ENCODE data around the gene CRACDL. TPM values are rescaled to one million over a fixed set of nuclear protein-coding genes. Genes with fewer than 3 reads are reported as not detected.

Gene CRACDL
- total and polyA plus RNA-seq, 2 experiments from 2014 or later, result 0.06 to 0.32 TPM

GRCh38 chr2:98857001-98857400, 79.0 kb downstream of the CRACDL start:
- no peak for DNase-seq (ENCODE audit: low read depth in 1 of 2, low spot score in 1 of 2)
- Histone ChIP-seq H3K4me3 (no peak overlapping the region), H3K9me3 (ENCODE audit: low read depth) (no peaks in the 10 kb centered on the region), H3K36me3 (no peaks in the 10 kb centered on the region), H3K27me3 (no peaks in the 10 kb centered on the region), H3K4me1 (ENCODE audit: low read depth) (no peaks in the 10 kb centered on the region), H3K27ac (no peak overlapping the region)
- no peak for TF ChIP-seq CTCF (IDR thresholded peaks at IDR 0.05; ENCODE audit: low read depth, low read length)

GRCh38 chr2:98854682-98855081, 81.3 kb downstream of the CRACDL start:
- DNase-seq (ENCODE audit: low read depth in 1 of 2, low spot score in 1 of 2), result no peak
- H3K4me3 ChIP-seq, result no peak overlapping the region
- H3K4me1 ChIP-seq (ENCODE audit: low read depth), result no peaks in the 10 kb centered on the region
- no peak for TF ChIP-seq CTCF (IDR thresholded peaks at IDR 0.05; ENCODE audit: low read depth, low read length)
- H3K9me3 ChIP-seq (ENCODE audit: low read depth), result no peaks in the 10 kb centered on the region
- H3K27ac ChIP-seq, result no peak overlapping the region
- no peaks in the 10 kb centered on the region for H3K36me3 ChIP-seq
- no peaks in the 10 kb centered on the region for H3K27me3 ChIP-seq

- Histone ChIP-seq H3K27ac (no peak overlapping the region), H3K27me3 (no peaks in the 10 kb centered on the region), H3K4me3 (no peak overlapping the region), H3K36me3 (no peaks in the 10 kb centered on the region), H3K9me3 (ENCODE audit: low read depth) (no peaks in the 10 kb centered on the region), H3K4me1 (ENCODE audit: low read depth) (no peaks in the 10 kb centered on the region)
- TF ChIP-seq CTCF (IDR thresholded peaks at IDR 0.05; ENCODE audit: low read depth, low read length), result no peak
- no peak for DNase-seq (ENCODE audit: low read depth in 1 of 2, low spot score in 1 of 2)
Measured at GRCh38 chr2:98852932-98853331, 83.1 kb downstream of the CRACDL start.

GRCh38 chr2:98850074-98850473, 86.0 kb downstream of the CRACDL start:
- Histone ChIP-seq H3K27me3 (no peaks in the 10 kb centered on the region), H3K36me3 (no peaks in the 10 kb centered on the region), H3K4me3 (no peak overlapping the region), H3K4me1 (ENCODE audit: low read depth) (no peaks in the 10 kb centered on the region), H3K9me3 (ENCODE audit: low read depth) (no peaks in the 10 kb centered on the region), H3K27ac (no peak overlapping the region)
- DNase-seq (ENCODE audit: low read depth in 1 of 2, low spot score in 1 of 2), result no peak
- TF ChIP-seq CTCF (IDR thresholded peaks at IDR 0.05; ENCODE audit: low read depth, low read length), result no peak

- no peak for TF ChIP-seq CTCF (IDR thresholded peaks at IDR 0.05; ENCODE audit: low read depth, low read length)
- no peak overlapping the region for H3K27ac ChIP-seq
- H3K36me3 ChIP-seq, result no peaks in the 10 kb centered on the region
Measured at GRCh38 chr2:98849113-98849512, 86.9 kb downstream of the CRACDL start.

GRCh38 chr2:98847853-98848252, 88.2 kb downstream of the CRACDL start:
- no peaks in the 10 kb centered on the region for H3K9me3 ChIP-seq (ENCODE audit: low read depth)
- H3K4me3 ChIP-seq, result no peak overlapping the region
- H3K27me3 ChIP-seq, result no peaks in the 10 kb centered on the region
- no peak overlapping the region for H3K27ac ChIP-seq
- no peak for TF ChIP-seq CTCF (IDR thresholded peaks at IDR 0.05; ENCODE audit: low read depth, low read length)
- no peaks in the 10 kb centered on the region for H3K36me3 ChIP-seq
- DNase-seq (ENCODE audit: low read depth in 1 of 2, low spot score in 1 of 2), result peak in 1 of 2 donors; percentile 30
- no peaks in the 10 kb centered on the region for H3K4me1 ChIP-seq (ENCODE audit: low read depth)

More at GRCh38 chr2:98849113-98849512, 86.9 kb downstream of the CRACDL start:
- H3K9me3 ChIP-seq (ENCODE audit: low read depth), result no peaks in the 10 kb centered on the region
- H3K4me1 ChIP-seq (ENCODE audit: low read depth), result no peaks in the 10 kb centered on the region
- H3K27me3 ChIP-seq, result no peaks in the 10 kb centered on the region
- no peak for DNase-seq (ENCODE audit: low read depth in 1 of 2, low spot score in 1 of 2)
- H3K4me3 ChIP-seq, result no peak overlapping the region

Measured in cardiac muscle cell (in vitro differentiated cells and primary cell).